Astrocyte of the spinal cord (primary cell): Measurements from ENCODE around the gene TTLL7.
A peak's percentile ranks its signal among the peaks of the same experiment; 100 is the strongest.

Source experiments
- DNase-seq: peaks from one replicate; pipeline ENCODE4 v3.0.0; 2011; ENCODE audit warnings: low read depth, low spot score
- H3K4me3 ChIP-seq: 2 replicates; pipeline ENCODE4 v1.5.1; 2011; ENCODE audit warnings: low read depth, mild to moderate bottlenecking, low read length, moderate library complexity
- in situ Hi-C: cut with HindIII; loops from 2 replicates; pipeline ENCODE4 v1.10.0; 2017; ENCODE audit warnings: low sequenced_read_pairs
- TF ChIP-seq, protein P1 (sequence below): IDR thresholded peaks from 2 replicates; pipeline ENCODE4 v1.5.1; 2012; ENCODE audit warnings: low read depth, mild to moderate bottlenecking, low read length, inconsistent platforms

TTLL7 gene

DNA sequence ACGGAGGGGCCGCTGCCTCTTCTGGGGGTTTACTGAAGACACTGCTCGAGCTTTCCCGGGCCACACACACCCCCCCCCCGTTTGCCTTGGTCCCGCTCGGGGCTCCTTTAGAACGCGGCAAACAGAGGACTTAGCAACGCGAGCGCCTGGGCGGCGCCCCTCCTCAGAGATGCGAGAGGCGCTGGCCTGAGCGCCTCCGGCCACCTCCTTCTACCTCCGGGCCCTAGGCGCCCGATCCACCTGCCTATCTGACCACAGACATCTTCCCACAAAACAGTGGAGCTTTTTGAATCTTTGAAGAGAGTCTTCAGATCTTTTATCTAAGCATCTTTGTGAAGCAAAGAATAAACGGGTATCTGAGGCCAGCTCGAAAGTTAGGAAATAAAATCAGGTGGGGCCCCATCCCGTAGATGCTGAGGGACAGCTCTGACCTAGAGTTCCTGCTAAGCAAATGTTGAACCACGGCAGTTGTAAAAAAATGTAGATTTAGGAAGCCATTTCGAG, 436 bp upstream of the TTLL7 start:
- H3K4me3 ChIP-seq: peak overlapping the region; percentile 75
- peak; percentile 85 for DNase-seq
- TF ChIP-seq, protein P1, sequence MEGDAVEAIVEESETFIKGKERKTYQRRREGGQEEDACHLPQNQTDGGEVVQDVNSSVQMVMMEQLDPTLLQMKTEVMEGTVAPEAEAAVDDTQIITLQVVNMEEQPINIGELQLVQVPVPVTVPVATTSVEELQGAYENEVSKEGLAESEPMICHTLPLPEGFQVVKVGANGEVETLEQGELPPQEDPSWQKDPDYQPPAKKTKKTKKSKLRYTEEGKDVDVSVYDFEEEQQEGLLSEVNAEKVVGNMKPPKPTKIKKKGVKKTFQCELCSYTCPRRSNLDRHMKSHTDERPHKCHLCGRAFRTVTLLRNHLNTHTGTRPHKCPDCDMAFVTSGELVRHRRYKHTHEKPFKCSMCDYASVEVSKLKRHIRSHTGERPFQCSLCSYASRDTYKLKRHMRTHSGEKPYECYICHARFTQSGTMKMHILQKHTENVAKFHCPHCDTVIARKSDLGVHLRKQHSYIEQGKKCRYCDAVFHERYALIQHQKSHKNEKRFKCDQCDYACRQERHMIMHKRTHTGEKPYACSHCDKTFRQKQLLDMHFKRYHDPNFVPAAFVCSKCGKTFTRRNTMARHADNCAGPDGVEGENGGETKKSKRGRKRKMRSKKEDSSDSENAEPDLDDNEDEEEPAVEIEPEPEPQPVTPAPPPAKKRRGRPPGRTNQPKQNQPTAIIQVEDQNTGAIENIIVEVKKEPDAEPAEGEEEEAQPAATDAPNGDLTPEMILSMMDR: no peak
- in situ Hi-C loops: no loop called here

DNA sequence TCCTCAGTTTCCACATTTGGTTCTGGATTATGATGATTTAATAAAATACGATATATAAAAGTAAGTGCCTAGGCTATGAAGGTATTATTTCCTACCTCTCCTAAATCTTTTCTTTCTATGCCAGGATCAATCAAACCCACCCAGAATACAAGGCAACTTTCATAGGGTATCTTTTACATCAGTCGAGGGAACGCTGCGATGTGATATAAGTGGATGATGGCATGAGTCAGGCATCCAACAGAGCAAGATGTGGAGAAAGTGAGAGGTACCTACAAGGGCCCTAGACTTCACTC, 781 bp downstream of the TTLL7 start:
- in situ Hi-C loops: no loop called here
- peak overlapping the region; percentile 75 for H3K4me3 ChIP-seq
- DNase-seq: no peak
- TF ChIP-seq, protein P1: no peak

DNA sequence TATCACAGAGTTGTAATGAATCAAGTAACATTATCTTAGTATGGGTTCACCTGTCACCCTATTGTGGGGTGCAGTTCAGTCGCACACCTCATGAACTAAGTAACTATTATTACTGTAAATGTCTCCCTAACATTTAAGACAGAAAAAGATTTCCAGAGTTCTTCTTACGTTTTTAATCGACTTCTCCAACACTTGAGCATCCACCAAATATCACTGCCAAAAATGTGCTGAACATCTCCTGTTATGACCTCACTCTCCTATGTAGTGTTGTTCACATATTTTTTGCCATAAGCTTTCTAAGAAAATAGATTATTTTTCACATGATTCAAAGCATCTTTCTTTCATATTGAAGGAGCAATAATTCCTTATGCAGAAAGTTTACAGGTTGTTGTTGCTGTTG, 1.3 kb downstream of the TTLL7 start:
- TF ChIP-seq, protein P1: no peak

DNA sequence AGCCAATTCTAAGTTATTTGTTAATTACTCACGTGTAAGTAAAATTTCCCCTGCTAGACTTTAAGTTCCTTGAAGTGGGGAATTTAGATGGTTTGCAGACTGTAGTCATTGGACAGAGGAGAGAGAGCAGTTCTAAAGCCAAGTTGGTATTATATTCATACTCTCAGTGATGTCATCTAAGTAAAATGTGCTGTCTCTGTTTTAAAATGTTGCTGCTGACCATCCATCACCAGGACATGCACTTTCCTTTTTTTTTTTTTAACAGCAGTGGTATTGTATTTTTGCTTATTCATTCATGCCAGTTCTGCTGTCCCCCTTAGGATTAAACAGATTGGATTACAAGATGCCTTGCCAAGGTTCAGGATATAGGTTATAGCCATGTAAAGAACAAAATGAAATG, 2.3 kb downstream of the TTLL7 start:
- in situ Hi-C loops: no loop called here
- TF ChIP-seq, protein P1: no peak
- no peak overlapping the region for H3K4me3 ChIP-seq
- DNase-seq: peak; percentile 68

More for the DNA sequence above, 1.3 kb downstream of the TTLL7 start:
- no peak overlapping the region for H3K4me3 ChIP-seq
- in situ Hi-C loops: no loop called here
- no peak for DNase-seq

DNA sequence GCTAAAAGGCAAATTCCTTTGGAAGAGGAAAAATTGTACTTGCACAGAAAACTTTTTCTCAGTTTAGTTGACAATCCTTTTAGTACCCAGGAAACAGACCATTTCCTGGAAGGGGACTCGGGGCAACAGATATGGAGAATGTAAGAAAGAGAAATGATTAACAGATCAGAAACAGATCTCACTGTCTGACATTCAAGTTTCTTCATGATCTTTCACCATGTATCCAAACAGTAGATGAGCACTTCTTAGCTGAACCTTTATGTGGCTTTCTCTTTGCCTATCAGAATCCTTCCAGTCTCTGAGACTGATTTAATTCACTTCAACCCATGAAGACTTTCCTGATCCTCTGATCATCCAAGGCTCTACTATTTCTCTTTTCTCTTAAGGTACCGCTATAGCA, 2.7 kb downstream of the TTLL7 start:
- TF ChIP-seq, protein P1: no peak
- in situ Hi-C loops: no loop called here
- no peak overlapping the region for H3K4me3 ChIP-seq
- no peak for DNase-seq

DNA sequence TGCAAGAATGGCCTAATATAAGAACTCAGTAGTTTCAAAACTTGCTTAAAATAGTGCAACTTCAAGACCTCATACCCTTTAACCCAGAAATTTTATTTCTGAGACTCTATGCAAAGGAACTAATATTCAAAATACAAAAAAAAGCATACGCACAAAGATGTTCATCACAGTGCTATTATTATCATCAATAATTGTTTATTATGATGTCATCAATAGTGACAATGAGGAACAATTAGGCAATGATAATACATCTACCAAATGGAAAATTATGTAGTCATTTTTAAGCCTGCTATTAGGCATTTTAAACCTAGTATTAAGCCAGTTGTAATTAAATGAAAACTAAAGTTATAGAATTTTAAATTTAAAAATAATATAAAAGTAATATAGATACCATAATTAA, 3.3 kb downstream of the TTLL7 start:
- in situ Hi-C loops: no loop called here
- TF ChIP-seq, protein P1: no peak

DNA sequence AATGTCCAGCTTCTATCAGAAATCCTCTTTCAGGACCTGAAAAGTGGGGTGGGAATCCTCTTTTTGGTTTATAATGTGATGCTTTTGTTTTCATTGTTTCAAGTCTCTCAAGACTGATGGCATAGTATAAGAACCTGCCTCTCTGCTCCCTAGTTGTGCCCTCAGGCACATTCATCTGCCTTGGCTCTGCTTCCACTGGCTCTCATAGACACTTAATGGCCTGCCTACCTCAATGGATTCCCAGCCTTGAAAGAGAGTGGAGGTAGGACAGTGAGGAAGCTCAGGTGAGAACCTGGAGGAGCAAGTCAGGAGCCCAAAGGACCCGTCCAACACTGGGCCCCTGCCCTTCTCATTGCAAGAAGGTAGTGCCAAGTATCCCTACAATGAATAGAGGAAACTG, 4.8 kb downstream of the TTLL7 start:
- no peak overlapping the region for H3K4me3 ChIP-seq

More for the DNA sequence above, 3.3 kb downstream of the TTLL7 start:
- DNase-seq: no peak
- no peak overlapping the region for H3K4me3 ChIP-seq

More for the DNA sequence above, 4.8 kb downstream of the TTLL7 start:
- in situ Hi-C loops: no loop called here
- no peak for DNase-seq
- TF ChIP-seq, protein P1: no peak
